BLaER1 (cell line): ENCODE measurements around the gene BRAT1.
A peak's percentile ranks its signal among the peaks of the same experiment; 100 is the strongest.

ENCODE experiments used
- H3K27ac ChIP-seq: shearing (Covaris generic); formaldehyde crosslinking; 2 replicates; pipeline ENCODE4 v1.8.1; 2022
- H3K27me3 ChIP-seq: shearing (Covaris generic); formaldehyde crosslinking; 2 replicates; pipeline ENCODE4 v1.8.1; 2022
- H3K36me3 ChIP-seq: shearing (Covaris generic); formaldehyde crosslinking; 2 replicates; pipeline ENCODE4 v1.8.1; 2022
- H3K4me1 ChIP-seq: shearing (Covaris generic); formaldehyde crosslinking; 2 replicates; pipeline ENCODE4 v1.8.1; 2022
- H3K4me2 ChIP-seq: shearing (Covaris generic); formaldehyde crosslinking; 2 replicates; pipeline ENCODE4 v1.8.1; 2022
- H3K4me3 ChIP-seq: shearing (Covaris generic); formaldehyde crosslinking; 2 replicates; pipeline ENCODE4 v1.8.1; 2022
- H3K9ac ChIP-seq: shearing (Covaris generic); formaldehyde crosslinking; 2 replicates; pipeline ENCODE4 v1.8.1; 2022
- H3K9me3 ChIP-seq: shearing (Covaris generic); formaldehyde crosslinking; 2 replicates; pipeline ENCODE4 v1.8.1; 2022
- H4K20me1 ChIP-seq: shearing (Covaris generic); formaldehyde crosslinking; 2 replicates; pipeline ENCODE4 v1.8.1; 2022
- Cebpa-rat ChIP-seq: shearing (Covaris generic); IDR thresholded peaks from 2 replicates; pipeline ENCODE4 v1.8.1; 2022

Gene BRAT1

DNA sequence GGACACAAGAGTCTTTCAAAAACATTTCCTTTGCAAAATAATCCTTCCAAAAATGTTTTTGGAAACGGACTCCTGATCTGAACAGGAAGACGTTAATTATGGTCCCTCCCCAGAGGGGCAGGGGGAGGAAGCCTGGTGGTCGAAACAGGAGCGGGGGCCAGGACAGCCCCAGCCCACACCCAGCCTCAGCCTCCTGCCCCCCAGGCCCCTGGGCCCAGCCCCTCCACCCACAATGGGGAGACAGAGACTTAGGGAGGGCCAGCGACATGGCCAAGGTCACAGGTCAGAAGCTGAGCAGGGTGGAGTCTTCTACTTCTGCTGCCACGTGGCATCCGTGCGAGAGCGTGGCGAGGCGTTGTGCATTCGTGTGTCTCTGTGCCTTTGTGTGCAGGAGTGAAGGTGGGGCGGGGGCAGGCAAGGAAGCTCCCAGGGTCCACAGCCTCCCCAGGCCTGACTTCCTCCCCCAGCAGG is 65.1 kb downstream of the BRAT1 start:
- Histone ChIP-seq H3K9ac (peak overlapping the region; percentile 60; the same call in 1 of the 2 replicates), H3K27ac (peak overlapping the region; percentile 73), H3K4me1 (peaks cover 82% of the 10 kb centered on the region), H3K4me3 (no peak overlapping the region), H3K27me3 (no peaks in the 10 kb centered on the region), H3K36me3 (no peaks in the 10 kb centered on the region), H3K9me3 (no peaks in the 10 kb centered on the region), H3K4me2 (peak overlapping the region; percentile 92), H4K20me1 (no peaks in the 10 kb centered on the region)
- TF ChIP-seq Cebpa-rat = no peak

DNA sequence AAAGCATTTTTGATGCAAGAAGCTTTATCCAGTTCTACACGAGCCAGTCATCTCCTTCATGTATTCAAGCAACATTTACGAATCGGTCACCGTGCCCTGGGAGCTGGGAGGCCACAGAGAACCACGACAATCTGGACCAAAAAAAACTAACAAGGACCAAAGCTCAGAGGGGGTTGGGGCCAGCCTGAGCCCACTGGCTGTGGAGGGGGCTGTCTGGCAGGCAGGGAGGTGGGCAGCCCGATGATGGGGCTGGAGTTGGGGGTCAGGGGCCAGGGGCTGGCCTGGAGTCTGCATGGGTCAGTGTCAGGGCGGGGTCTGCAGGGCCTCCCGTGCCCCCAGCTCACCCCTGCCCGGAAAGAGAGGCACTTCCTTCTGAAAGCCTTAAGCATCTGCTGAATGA is 66.6 kb downstream of the BRAT1 start:
- peak overlapping the region; percentile 20; the same call in 1 of the 2 replicates for H3K4me3 ChIP-seq

DNA sequence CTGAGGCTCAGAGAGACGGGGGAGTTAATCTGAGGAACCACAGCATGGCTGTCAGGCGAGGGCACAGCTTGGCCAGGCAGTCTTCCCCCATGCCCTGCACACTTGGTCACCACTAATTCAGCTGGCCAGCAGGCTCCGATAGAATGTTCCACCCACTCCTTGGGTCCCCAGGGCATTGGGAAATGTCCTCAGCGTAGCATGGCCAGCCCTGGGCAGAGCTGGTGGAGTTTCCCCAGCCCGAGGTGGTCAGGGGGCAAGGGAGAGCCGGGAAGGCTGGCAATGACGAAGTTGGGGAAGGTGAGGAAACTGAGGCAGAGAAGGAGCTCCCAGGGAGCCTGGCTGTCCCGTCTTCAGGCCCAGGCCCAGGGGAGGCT is 67.1 kb downstream of the BRAT1 start:
- H4K20me1 ChIP-seq = no peaks in the 10 kb centered on the region
- peak overlapping the region; percentile 73 for H3K27ac ChIP-seq
- no peaks in the 10 kb centered on the region for H3K9me3 ChIP-seq
- peak overlapping the region; percentile 32 for H3K4me3 ChIP-seq
- no peaks in the 10 kb centered on the region for H3K36me3 ChIP-seq
- H3K4me2 ChIP-seq = peak overlapping the region; percentile 92
- H3K4me1 ChIP-seq = peaks cover 82% of the 10 kb centered on the region
- no peak for TF ChIP-seq Cebpa-rat
- H3K27me3 ChIP-seq = no peaks in the 10 kb centered on the region
- H3K9ac ChIP-seq = peak overlapping the region; percentile 60; the same call in 1 of the 2 replicates

More for the DNA sequence above, 66.6 kb downstream of the BRAT1 start:
- Histone ChIP-seq H3K4me1 (peaks cover 82% of the 10 kb centered on the region), H3K4me2 (peak overlapping the region; percentile 92), H3K36me3 (no peaks in the 10 kb centered on the region), H4K20me1 (no peaks in the 10 kb centered on the region), H3K9ac (peak overlapping the region; percentile 60), H3K9me3 (no peaks in the 10 kb centered on the region), H3K27me3 (no peaks in the 10 kb centered on the region), H3K27ac (peak overlapping the region; percentile 73)
- TF ChIP-seq Cebpa-rat = no peak
